GM10266 (cell line): ENCODE data around the gene TNFSF18.
A peak's percentile ranks its signal among the peaks of the same experiment; 100 is the strongest.

Experiments
- DNase-seq: peaks from one replicate; pipeline ENCODE4 v3.0.0; 2012; ENCODE audit errors: extremely low spot score
- CTCF ChIP-seq: IDR thresholded peaks from 2 replicates; pipeline ENCODE4 v1.5.1; 2012; ENCODE audit warnings: mild to moderate bottlenecking, low read depth; ENCODE audit not compliant: control insufficient read depth, insufficient read depth; ENCODE audit errors: missing control alignments

TNFSF18 gene

GRCh38 chr1:173039626-173040025, 11.1 kb downstream of the TNFSF18 start:
- DNase-seq: no peak

GRCh38 chr1:173038875-173039554, 11.7 kb downstream of the TNFSF18 start:
- DNase-seq: no peak
- TF ChIP-seq CTCF: no peak

More at GRCh38 chr1:173039626-173040025, 11.1 kb downstream of the TNFSF18 start:
- no peak for TF ChIP-seq CTCF

GRCh38 chr1:173024543-173024942, 26.2 kb downstream of the TNFSF18 start:
- no peak for DNase-seq
- no peak for TF ChIP-seq CTCF

- no peak for DNase-seq
- TF ChIP-seq CTCF: no peak
These were observed 27.4 kb downstream of the TNFSF18 start for GRCh38 chr1:173023343-173023742.

- TF ChIP-seq CTCF: no peak
- peak; percentile 37 for DNase-seq
These were observed 30.5 kb downstream of the TNFSF18 start for GRCh38 chr1:173020138-173020750.

- no peak for TF ChIP-seq CTCF
- no peak for DNase-seq
These were observed 32.9 kb downstream of the TNFSF18 start for GRCh38 chr1:173017792-173018191.

GRCh38 chr1:173016419-173016818, 34.3 kb downstream of the TNFSF18 start:
- DNase-seq: no peak
- no peak for TF ChIP-seq CTCF
